HG03565 (cell line): ENCODE measurements around the gene PTPN23.
"Not testable (repeated sequence)": the region's sequence is repeated elsewhere in the genome, so short reads cannot be mapped to it uniquely, and the experiment has no call there.

Experiments
- ATAC-seq: cut with Tn5 transposase; IDR thresholded peaks from one replicate; pipeline ENCODE4 v1.9.1; 2021; ENCODE audit warnings: mild to moderate bottlenecking, moderate library complexity; ENCODE audit not compliant: unreplicated experiment

The PTPN23 gene

GRCh38 chr3:47434849-47435248, 54.0 kb downstream of the PTPN23 start:
- ATAC-seq, result no peak

GRCh38 chr3:47436180-47436579, 55.4 kb downstream of the PTPN23 start:
- no peak for ATAC-seq

- no peak for ATAC-seq
These were observed 59.3 kb downstream of the PTPN23 start for GRCh38 chr3:47440131-47440530.

GRCh38 chr3:47441796-47442551, 61.2 kb downstream of the PTPN23 start:
- ATAC-seq, result no peak

GRCh38 chr3:47443611-47443995, 62.8 kb downstream of the PTPN23 start:
- no peak for ATAC-seq

- ATAC-seq, result no peak
These were observed 63.3 kb downstream of the PTPN23 start for GRCh38 chr3:47444103-47444502.

GRCh38 chr3:47452453-47453215, 71.8 kb downstream of the PTPN23 start:
- no peak for ATAC-seq

- ATAC-seq, result no peak
These were observed 75.1 kb downstream of the PTPN23 start for GRCh38 chr3:47455806-47456452.

GRCh38 chr3:47456984-47457383, 76.2 kb downstream of the PTPN23 start:
- no peak for ATAC-seq

GRCh38 chr3:47459534-47460085, 78.8 kb downstream of the PTPN23 start:
- ATAC-seq, result not testable (repeated sequence)
